GM19351 (cell line): Measurements from ENCODE around the gene DCHS1.
A peak's percentile ranks its signal among the peaks of the same experiment; 100 is the strongest.

ENCODE experiments used
- ATAC-seq: cut with Tn5 transposase; IDR thresholded peaks from one replicate; pipeline ENCODE4 v1.9.1; 2021; ENCODE audit warnings: mild to moderate bottlenecking, moderate library complexity; ENCODE audit not compliant: unreplicated experiment

Gene DCHS1

DNA sequence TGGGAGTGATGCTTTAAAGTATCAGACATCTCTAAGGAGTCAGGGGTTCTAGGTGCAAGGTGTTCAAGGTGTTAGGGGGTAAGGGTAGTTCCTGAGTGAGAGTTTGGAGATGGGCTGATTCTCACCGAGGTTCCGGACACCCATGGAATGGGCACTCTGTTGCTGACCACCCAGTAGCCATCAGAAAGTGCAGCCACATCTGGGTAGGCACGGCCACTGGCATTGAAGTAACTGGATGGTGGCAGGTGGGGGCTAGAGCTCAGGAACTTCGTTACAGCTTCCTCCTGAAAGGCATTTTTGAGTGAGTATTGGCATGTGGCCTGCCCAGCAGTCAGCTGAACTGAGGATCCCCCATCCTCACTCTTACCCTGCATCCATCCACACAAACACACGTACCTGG lies 40.6 kb downstream of the DCHS1 start:
- no peak for ATAC-seq

- no peak for ATAC-seq
Measured at GRCh38 chr11:6614446-6614845, 41.2 kb downstream of the DCHS1 start.

GRCh38 chr11:6613496-6613895 lies 42.1 kb downstream of the DCHS1 start:
- ATAC-seq: no peak

GRCh38 chr11:6612213-6613041 lies 43.2 kb downstream of the DCHS1 start, which contains the start of gene TAF10:
Gene TAF10 (minus strand): TSS chr11:6612216. CDS start chr11:6612189, 27 bp downstream.
- peak; percentile 86 for ATAC-seq

- no peak for ATAC-seq
Measured at GRCh38 chr11:6611963-6612212, 43.7 kb downstream of the DCHS1 start.

GRCh38 chr11:6611092-6611962 lies 44.3 kb downstream of the DCHS1 start:
- peak; percentile 10 for ATAC-seq

DNA sequence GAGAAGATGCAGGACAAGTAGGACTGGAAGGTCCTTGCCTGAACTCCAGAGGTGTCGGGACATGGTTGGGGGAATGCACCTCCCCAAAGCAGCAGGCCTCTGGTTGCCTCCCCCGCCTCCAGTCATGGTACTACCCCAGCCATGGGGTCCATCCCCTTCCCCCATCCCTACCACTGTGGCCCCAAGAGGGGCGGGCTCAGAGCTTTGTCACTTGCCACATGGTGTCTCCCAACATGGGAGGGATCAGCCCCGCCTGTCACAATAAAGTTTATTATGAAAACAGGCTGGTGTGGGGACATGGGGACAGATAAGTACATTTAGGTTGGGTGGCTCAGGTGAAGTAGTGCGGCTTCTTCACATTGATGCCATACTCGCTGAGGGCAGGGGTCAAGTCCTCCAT lies 45.0 kb downstream of the DCHS1 start:
- no peak for ATAC-seq

- ATAC-seq: no peak
Measured at GRCh38 chr11:6609502-6610015, 46.0 kb downstream of the DCHS1 start.

GRCh38 chr11:6608726-6609501 lies 46.7 kb downstream of the DCHS1 start:
- ATAC-seq: no peak

GRCh38 chr11:6608011-6608410 lies 47.6 kb downstream of the DCHS1 start:
- ATAC-seq: no peak

DNA sequence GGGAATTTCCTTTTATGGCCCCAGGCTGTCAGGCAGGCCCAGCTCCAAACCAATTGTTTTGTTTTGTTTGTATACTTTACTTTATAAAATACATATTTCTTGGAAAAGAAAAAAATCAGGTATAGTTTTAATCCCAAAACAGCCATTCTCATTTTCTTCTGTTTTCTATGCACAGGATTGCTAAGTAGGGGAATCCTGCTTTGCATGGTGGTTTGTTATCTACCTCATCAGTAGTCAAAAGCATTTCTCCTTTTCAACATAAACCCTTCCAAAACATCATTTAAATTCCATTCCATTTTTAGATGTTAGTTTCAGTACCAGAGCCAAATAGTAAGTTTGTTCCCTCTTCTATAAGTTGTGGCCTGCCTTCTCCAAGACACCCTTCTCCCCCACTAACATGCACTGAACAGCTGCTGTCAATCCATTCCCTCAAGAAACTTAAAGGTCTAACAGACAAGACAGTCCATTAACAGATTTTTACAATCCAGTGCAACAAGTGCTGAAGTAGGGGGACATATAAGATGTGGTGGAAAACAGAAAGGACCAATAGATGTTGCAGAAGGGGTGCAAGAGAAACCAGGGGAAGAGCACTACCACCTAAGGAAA lies 48.3 kb downstream of the DCHS1 start:
- ATAC-seq: no peak

- peak; percentile 40 for ATAC-seq
Measured at GRCh38 chr11:6606471-6607189, 49.0 kb downstream of the DCHS1 start.

- no peak for ATAC-seq
Measured at GRCh38 chr11:6604790-6605189, 50.8 kb downstream of the DCHS1 start.

- ATAC-seq: peak; percentile 53
Measured at GRCh38 chr11:6604081-6604626, 51.5 kb downstream of the DCHS1 start.

- ATAC-seq: peak; percentile 70
Measured at GRCh38 chr11:6603287-6604080, 52.1 kb downstream of the DCHS1 start, which contains the start of the genes ILK and RRP8. Gene ILK (plus strand): TSS chr11:6603774. CDS start chr11:6604272, 498 bp downstream. Gene RRP8 (minus strand): TSS chr11:6603616. CDS start chr11:6603502, 114 bp downstream.

DNA sequence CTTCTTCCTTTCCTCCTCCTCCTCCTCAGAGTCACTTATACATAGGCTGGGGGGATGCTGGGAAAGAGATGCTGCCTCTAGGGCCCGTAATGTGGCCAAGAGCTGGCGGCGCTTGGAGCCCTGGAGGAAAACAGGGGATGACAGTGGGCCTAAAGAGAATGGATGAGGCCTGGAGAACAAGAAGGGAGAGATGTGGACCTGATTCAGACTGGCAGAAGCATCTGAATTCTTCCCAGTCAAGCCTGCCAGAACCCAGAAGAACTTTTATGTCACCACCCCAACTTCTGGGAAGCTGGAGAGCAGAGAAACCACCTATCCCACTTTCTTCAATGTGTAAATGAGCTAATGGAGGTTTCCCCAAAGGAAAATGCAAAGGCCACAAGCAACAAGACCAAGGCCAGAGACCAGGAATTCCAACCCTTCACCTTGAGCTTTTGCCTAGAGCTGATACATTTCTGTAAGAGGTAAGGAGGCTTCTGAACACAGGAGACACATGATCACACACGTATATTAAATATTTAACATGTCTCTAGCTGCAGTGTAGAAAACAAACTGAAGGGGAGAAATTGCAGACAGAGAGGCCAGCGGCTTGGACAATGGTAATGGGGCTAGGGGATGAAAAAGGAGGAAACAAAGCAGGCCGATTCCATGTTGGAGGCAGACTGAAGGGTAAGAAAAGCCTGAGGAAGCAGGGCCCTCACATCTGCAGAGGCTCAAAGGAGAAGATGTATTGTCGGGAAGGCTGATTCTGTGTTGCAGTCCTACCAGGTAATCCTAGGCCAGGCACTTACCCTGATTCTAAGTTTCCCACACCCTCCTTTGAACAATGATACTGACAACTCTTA lies 53.3 kb downstream of the DCHS1 start:
- ATAC-seq: no peak

GRCh38 chr11:6601041-6601461 lies 54.6 kb downstream of the DCHS1 start:
- no peak for ATAC-seq

GRCh38 chr11:6599881-6600390 lies 55.7 kb downstream of the DCHS1 start:
- ATAC-seq: no peak
